HuH-7.5 (cell line): ENCODE data around the gene RFTN1.
A peak's percentile ranks its signal among the peaks of the same experiment; 100 is the strongest.

Source experiments
- DNase-seq: peaks from one replicate; pipeline ENCODE4 v3.0.0; 2011; ENCODE audit warnings: low spot score

The RFTN1 gene

GRCh38 chr3:16528106-16528505 lies 14.6 kb upstream of the RFTN1 start:
- no peak for DNase-seq

- DNase-seq = no peak
Observed at GRCh38 chr3:16524196-16524595, 10.7 kb upstream of the RFTN1 start.

GRCh38 chr3:16523778-16524177 lies 10.3 kb upstream of the RFTN1 start:
- no peak for DNase-seq

GRCh38 chr3:16522834-16523233 lies 9.3 kb upstream of the RFTN1 start:
- no peak for DNase-seq

DNA sequence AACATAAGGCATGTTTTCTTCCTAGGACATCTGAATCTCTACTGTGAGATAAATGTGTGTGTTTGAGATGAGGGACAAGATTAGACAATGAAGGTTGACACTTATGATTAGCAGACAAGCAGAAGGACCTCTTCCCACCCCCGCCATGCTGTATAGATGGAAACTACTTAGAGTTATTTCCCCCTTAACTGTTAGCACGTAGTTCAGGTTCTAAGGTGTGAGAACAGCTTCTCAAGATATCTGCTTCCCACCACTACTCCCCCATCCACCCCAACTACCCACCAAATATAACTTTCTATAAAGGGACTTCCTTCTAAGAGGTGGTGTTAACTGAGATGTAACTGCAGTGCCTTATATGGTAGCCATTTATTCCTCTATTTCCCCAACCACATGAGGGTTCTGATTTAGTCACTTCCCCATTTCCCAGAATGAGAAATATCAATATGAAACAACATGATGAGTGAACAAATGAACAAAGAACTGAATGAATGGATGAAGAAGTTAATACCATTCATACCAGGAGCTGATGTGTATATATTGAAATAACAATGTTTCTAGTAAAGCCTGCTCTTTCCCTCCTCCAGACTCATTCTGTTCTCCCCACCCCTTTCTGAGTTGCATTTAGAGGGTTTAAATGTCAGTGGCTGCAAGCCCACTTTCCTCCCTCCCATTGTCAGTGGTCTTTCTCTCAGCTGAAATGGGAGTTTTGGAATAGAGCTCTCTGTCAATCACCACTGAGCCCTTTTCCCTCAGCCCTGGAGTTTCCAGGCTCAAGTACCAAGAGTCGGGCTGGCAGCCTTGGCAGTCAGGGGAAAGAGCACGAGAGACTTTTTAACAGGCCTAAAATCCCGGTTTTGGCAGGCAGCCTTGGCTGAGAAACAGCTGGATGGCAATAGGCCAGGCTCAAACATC lies 7.7 kb upstream of the RFTN1 start:
- DNase-seq = no peak

DNA sequence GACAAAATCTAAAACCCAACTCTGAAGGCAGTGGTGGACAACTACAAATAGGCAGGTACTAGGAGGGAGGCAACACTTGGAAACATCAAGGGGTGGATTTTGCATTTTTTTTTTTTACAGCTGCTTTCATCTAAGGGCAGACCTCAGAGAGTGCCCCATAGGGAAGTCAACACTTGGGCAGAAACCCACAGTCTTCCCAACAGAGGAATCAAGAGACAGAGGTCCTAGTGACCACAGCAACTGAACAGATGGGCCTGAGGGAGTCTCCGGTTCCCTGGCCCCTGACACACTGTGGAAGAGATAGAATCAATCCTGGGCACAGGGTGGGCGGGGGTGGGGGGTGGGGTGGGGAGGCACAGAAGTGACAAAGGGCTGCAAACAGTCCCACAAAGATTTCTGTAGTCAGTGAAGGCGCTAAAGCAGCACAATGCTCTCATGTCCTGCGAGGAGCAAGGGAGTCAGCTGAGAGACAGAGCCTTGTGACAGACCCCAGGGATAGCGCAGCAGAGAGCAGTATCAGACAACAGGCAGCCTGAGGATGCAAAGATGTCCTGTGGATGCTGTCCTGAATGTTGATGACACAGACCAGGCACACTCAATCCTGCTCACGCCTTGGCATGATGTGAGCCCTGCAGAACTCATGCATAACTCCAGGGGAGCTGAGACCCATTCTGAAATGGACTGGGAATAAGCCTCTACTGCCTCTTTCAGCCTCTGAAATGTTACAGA lies 6.9 kb upstream of the RFTN1 start:
- no peak for DNase-seq

DNA sequence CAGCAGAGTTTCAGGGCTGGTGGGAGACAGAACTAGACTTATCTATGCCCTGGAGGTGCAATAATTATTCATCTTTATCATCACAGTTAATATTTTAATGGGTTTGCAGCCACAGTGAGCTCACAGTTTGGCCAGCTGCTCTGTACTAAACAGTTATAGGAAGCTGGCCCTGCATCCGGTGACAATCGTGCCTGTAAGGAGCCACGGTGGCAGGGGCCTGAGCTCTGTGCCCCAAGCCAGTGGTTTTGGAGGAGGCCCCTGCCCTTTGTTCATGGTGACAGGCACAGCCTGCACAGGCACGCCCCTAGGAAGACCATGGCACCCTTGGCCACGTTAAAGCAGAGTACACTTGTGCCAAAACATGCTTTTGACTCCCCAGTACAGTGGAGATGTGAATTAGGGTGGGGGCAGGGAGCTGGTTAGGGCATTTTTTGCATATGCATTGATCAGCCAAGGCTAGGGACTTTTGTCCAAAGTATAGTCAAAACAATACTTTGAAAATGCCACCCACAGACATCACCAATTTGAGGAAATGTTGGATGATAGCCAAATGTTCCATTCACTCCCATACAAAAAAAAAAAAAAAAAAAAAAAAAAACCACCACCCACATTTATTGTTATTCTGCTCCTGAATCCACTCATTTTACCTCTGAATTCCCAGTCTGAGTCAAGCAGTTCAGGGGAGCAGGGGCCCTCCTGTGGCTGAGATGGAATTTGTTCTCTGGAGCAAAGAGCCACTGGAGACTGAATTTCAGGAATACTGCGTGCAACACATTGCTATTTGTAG lies 3.4 kb upstream of the RFTN1 start:
- DNase-seq = peak; percentile 52

- DNase-seq = no peak
Observed at GRCh38 chr3:16515885-16516420, 2.5 kb upstream of the RFTN1 start.

- no peak for DNase-seq
Observed at GRCh38 chr3:16514755-16515353, 1.4 kb upstream of the RFTN1 start.

- DNase-seq = no peak
Observed at GRCh38 chr3:16514021-16514700, 662 bp upstream of the RFTN1 start.

DNA sequence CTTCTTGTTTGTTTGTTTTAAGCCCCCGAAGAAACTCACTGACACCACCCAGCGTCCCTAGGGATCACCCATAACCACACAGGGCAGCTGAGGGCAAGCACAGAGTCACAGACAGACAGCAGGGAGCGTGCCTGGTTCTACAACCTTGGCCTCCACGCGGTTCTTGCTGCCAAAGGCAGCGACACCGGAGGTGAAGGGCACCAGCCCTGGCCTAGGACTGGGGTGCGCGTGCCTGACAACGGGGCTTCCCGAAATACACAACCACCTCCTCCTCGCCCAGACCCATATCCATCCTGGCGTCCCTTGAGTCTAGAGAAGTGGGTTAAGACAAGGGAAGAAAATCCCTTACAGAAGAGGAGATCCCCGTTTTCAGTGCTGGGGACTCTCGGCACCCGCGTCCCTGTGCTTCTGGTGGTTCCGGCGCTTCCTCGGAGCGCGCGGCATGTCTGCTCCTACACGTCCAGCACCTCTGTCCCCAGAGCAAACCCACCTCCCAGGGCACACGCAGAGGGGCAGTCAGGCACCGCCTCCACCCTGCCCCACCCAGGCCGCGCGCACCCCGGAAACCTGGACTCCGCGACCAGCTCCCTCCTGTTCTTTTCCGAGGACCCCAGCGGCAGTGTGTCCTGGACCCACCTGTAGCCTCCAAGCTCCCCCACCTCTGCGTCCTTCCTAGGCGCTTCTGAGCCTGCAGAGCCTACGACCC lies 911 bp downstream of the RFTN1 start:
- DNase-seq = no peak

GRCh38 chr3:16511681-16512434 lies 1.6 kb downstream of the RFTN1 start:
- DNase-seq = no peak

DNA sequence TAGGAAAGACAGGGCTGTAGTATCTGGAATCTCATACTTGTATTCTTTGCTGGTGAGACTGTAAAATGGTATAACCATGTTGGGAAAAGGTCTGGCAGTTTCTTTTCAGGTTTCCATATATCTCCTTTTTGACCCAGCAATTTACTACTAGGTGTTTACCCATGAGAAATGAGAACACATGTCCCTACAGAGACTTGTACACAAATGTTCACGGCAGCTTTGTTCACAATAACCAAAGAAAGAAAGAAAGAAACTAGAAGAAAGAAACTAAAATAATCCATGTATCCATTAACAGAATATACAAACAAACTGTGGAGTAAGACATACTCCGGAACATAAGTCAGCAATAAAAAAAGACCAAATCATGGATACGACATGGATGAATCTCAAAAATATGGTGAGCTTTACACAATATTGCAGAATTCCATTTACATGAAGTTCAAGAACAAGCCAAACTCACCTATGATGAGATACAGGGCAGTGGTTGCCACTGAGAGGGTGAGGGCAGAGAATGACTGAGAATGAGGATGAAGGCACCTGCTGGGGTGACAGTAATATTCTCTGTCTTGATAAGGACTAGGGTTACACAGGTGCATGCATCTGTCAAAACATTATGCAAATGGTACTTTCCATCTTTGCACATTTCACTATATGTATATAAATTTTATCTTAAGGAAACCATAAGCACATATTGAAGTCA lies 2.7 kb downstream of the RFTN1 start:
- no peak for DNase-seq

- no peak for DNase-seq
Observed at GRCh38 chr3:16509721-16510619, 3.5 kb downstream of the RFTN1 start.

DNA sequence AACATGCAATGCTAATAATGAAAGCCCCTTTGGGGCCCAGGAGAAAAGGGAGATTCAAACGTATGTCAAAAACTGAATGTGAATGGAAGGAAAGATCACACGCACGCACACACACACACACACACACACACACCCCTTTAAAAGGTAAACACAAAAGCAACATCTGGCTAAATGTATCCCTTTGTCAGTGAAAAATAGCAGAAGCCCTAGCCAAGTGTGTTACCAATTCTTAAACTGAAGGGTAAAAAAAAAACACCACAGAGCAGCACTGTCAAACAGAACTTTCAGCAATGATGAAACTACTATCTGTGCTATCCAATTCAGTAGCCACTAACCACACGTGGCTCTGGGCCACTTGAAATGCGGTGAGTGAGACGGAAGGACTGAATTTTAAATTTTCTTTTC lies 4.9 kb downstream of the RFTN1 start:
- DNase-seq = no peak

- DNase-seq = no peak
Observed at GRCh38 chr3:16508243-16508578, 5.3 kb downstream of the RFTN1 start.

DNA sequence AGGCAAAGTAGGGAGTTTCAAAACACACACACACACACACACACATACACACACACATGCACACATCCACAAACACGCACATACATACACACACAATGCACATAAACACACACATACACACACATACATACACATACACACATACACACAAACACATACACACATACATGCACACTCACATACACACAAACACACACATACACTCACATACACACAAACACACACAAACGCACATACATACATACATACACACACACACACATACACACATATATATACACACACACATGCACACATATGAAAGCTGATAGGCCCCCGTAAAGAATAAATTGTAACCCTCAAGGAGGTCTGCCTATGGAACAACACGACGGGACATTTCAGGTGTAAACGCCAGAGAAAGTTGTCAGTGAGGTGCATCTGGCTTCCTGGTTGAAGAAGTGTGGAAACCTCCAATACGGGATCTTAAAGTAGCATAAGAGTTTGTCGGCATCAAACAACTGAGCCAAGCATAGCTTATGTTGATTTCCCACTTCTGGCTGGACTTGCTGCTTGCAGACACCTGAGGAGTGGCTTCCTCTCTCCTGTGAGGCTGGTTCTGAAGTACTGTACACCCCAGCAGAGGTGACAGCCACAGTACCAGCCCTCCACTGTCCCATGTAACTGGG lies 5.8 kb downstream of the RFTN1 start:
- DNase-seq = no peak
